H7 (cell line): ENCODE results near the gene CASQ1. TPM values are rescaled to one million over a fixed set of nuclear protein-coding genes. Genes with fewer than 3 reads are reported as not detected.

Experiments
- DNase-seq: peaks from one replicate; pipeline ENCODE4 v3.0.0; 2012
- H3K27me3 ChIP-seq: 2 replicates; pipeline ENCODE4 v1.6.0; 2011; ENCODE audit warnings: mild to moderate bottlenecking, low read length; ENCODE audit not compliant: control insufficient read depth, insufficient read depth
- H3K36me3 ChIP-seq: replicated peaks from 2 replicates; pipeline ENCODE4 v1.5.1; 2011; ENCODE audit warnings: low read length; ENCODE audit not compliant: control insufficient read depth, insufficient read depth
- H3K4me3 ChIP-seq: 2 replicates; pipeline ENCODE4 v1.5.1; 2011; ENCODE audit warnings: low read depth, mild to moderate bottlenecking, control low read depth, low read length, moderate library complexity; ENCODE audit not compliant: insufficient read depth
- total RNA-seq: library from RNA; depleted of rRNA; stranded (reverse); fragments of >200 nt; shearing (Covaris generic); gene quantifications from 2 replicates; pipeline ENCODE4 v1.2.3, GENCODE V29; 2014

Gene CASQ1
- total RNA-seq, 1 experiment from 2014 or later: 4.4 TPM

DNA sequence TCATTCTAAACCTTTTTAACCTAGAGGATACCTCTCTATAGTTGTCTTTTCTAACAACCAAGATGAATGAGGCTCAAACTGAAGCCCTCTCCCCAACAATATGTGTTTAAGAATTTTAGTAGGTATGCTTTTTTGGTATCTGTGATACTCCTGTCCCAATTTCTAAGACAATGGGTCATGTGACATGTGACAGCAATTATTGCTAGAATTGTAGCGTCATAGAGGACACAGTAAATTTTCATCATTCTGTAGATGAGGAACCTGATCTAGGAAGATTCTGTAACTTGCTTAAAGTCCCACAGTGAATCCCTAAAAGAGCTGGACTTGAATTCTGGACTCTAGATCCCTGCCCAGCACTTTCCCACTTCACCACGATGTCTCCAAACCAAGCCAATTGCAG is 11.6 kb upstream of the CASQ1 start:
- Histone ChIP-seq H3K36me3 (no peaks in the 10 kb centered on the region), H3K27me3 (no peaks in the 10 kb centered on the region; the same call in 1 of the 2 replicates), H3K4me3 (no peak overlapping the region)
- no peak for DNase-seq

DNA sequence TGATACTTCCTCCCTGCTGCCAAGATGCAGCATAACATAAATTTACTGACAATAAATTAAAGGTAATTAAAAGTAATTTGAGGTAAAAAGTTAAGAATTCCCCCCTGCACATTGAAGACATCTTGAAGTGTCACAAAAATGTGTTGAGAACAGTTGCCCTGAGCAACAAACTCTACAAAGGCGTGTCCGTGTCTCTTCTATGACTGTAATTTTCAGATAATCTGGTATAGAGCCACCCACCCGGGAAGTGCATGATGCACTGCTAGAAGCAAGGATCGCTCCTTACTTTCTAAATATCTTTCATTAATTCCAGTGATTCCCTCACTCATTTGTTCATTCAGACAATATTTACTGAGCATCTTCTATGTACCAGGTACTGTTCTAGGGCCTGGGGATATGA is 11.0 kb upstream of the CASQ1 start:
- Histone ChIP-seq H3K27me3 (no peaks in the 10 kb centered on the region; the same call in 1 of the 2 replicates), H3K36me3 (no peaks in the 10 kb centered on the region)

DNA sequence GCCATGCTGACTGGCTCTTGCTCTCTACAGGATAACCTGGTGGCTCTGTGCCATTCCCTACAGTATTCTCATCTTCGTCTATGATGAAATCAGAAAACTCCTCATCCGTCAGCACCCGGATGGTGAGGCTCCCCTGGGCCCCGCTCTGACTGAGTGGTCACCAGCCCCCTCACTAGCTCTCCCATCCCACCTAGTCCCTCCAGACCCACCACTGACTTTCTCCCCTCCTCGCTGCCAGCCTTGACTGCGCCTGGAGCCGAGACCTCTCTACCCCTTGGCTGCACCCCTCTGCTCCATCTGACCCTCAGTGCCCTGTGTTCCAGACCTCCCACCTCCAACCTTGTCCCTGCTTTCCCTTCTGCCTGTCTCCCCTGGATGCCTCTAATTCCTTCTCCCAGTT is 4.1 kb upstream of the CASQ1 start:
- Histone ChIP-seq H3K4me3 (no peak overlapping the region), H3K27me3 (no peaks in the 10 kb centered on the region; the same call in 1 of the 2 replicates), H3K36me3 (no peaks in the 10 kb centered on the region)
- DNase-seq: no peak

More for the DNA sequence above, 11.0 kb upstream of the CASQ1 start:
- no peak overlapping the region for H3K4me3 ChIP-seq
- no peak for DNase-seq

DNA sequence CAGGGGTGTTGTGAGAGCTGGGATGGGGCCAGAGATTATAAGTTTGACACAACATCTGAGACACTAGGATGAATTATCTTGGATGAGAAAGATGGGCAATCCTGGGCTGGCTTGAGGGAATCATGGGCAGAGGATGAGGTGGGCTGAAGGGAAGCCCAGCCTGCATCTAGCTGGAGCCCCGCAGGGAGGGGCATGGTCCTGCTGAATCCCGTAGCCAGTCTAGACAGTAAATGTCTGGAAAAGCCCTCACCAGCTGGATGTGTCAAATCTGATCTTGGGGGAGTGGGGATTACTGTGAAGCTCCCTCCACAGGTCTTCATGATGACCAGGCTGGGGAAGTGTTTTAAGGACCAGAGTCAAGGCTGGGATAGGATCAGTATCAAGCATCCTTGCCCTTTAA is 3.6 kb upstream of the CASQ1 start:
- Histone ChIP-seq H3K36me3 (no peaks in the 10 kb centered on the region), H3K4me3 (no peak overlapping the region), H3K27me3 (no peaks in the 10 kb centered on the region; the same call in 1 of the 2 replicates)
- DNase-seq: no peak

DNA sequence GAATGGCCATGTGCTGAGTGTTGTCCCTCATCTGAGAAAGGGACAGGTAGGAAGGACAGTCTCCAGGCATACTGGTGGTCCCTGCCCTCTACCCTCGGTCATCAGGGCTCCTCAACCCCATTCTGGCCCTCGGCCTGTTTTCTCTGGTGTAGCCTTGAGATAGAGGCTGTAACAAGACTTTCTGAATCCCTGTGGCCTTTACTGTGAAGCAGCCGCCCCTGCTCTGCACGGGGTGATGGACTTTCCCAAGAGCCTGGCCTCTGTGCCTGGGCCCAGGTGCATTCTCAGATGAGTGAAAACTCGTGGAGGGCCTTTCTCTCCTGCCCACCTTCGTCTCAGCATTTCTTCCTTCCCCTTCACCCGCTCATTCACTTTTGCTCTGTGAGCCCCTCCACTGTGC is 3.0 kb upstream of the CASQ1 start:
- no peaks in the 10 kb centered on the region; the same call in 1 of the 2 replicates for H3K27me3 ChIP-seq
- no peak for DNase-seq
- no peak overlapping the region for H3K4me3 ChIP-seq
- no peaks in the 10 kb centered on the region for H3K36me3 ChIP-seq

DNA sequence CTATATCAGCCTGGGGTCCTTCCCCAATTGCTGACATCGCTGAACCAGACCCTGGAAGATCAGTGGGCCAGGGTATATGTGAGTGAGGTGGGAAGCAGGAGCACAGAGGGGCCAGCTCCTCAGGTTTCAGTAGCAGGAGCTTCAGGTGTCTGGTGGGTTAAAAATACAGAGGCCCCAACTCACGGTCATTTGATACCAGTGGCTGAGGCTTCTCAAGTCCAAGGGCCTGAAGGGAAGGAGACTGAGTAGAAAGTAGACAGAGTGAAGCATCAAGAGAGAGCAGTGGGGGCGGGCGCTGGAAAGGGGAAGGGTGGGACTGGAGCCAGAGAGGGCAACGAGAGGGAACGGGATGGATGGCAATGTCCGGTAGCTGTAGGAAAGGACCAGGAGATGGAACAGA is 2.0 kb upstream of the CASQ1 start:
- H3K4me3 ChIP-seq: no peak overlapping the region
- H3K27me3 ChIP-seq: no peaks in the 10 kb centered on the region; the same call in 1 of the 2 replicates
- no peak for DNase-seq
- H3K36me3 ChIP-seq: no peaks in the 10 kb centered on the region

DNA sequence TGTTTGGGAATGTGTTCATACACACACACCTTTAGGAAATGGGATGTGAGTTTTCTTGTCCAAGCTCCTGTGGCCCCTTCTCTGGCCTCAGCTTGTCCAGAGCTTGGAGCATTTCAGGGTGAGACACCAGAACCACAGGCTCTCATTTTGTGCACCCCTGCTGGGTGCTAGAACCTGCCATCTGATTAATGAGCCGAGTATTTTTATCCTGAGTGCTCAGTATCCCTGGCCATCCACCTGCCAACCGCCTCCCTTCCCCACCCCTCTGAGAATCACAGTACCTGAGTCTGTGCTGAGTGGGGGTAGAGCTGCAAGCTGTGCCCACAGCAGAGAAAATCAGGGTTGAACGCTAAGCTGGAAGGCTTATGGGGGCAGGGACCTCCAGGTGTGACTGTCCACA is 1.4 kb downstream of the CASQ1 start:
- no peak overlapping the region for H3K4me3 ChIP-seq
- DNase-seq: no peak
- no peaks in the 10 kb centered on the region for H3K36me3 ChIP-seq
- H3K27me3 ChIP-seq: no peaks in the 10 kb centered on the region; the same call in 1 of the 2 replicates

DNA sequence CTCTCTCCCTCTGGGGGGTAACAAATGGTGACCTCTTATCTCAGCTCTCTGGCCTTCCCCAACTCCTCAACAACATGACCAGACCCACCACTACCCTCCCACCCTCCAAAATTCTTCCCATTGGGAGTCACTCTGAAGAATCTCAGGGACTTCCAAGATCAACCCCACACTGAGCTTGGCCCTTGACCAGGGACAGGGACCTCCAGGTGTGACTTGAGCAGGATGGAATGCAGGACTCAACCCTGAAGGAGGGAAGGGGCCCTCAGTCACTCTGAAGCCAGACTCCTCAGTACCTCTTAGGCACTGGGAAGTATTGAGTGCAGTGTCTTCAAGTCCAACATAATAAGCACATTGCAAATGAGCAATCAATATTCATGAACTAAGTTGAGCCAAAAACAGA is 1.9 kb downstream of the CASQ1 start:
- DNase-seq: peak; percentile 15
- no peaks in the 10 kb centered on the region for H3K36me3 ChIP-seq
- no peak overlapping the region for H3K4me3 ChIP-seq
- H3K27me3 ChIP-seq: no peaks in the 10 kb centered on the region; the same call in 1 of the 2 replicates

DNA sequence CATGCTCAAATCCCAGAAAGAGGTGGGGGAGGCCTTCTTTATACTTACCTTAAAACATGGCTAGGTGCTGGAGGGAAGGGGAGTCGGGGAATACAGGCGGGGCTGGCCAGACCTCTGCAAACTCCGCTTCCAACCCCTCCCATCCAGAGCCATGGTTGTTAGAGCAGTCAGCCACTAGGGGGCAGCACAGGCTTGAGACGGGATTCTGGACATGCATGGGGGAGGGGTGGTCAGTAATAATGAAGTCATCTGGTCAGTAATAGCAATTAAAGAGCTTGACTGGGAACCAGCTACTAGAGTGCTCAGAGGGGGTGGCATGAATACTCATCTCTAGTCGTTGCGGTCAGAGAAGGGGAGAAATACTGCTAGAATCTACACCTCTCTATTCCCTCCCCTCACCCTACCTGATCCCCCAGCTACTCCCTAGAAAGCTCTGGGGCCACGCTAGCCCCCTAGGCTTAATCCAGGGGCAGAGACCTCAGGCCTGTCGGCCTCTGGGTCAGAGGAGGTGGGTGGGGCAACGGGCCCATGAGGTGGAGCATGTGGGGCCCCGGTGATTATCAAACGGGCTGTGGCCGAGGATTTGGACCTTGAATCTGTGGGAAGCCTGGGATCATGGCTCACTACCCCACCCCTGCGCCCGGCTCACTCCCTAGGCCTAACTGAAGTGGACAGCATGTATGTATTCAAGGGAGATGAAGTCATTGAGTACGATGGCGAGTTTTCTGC is 2.9 kb downstream of the CASQ1 start:
- H3K36me3 ChIP-seq: no peaks in the 10 kb centered on the region
- H3K4me3 ChIP-seq: no peak overlapping the region
- no peaks in the 10 kb centered on the region; the same call in 1 of the 2 replicates for H3K27me3 ChIP-seq
- DNase-seq: peak; percentile 91

DNA sequence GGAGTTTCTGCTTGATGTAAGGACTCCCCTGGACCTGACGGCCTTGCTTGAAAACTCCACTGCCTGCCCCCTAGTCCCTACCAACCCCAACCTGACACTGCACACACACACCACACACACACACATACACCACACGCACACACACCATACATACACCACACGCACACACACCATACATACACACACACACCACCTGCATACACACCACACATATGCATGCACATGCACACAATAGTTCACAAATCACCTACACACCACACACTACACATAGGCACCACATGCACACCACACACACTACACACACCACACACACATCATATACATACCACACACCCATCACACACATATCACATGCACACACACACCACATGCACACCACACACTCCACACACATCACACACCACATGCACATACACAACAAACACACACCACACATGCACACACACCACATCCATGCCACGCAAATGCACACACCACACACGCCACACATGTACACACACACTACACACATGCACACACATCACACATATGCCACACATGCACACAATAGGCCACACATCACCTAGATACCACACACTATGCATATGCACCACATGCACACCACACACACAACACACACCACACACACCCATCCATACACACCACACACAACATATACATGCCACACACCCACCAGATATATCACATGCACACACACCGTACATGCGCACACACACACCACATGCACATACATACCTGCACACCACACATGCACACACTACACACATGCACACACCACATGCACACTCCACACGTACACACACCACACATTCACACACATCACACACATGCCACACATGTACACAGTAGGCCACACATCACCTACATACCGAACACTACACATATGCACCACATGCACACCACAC is 3.7 kb downstream of the CASQ1 start:
- Histone ChIP-seq H3K4me3 (no peak overlapping the region), H3K36me3 (no peaks in the 10 kb centered on the region), H3K27me3 (no peaks in the 10 kb centered on the region; the same call in 1 of the 2 replicates)
- no peak for DNase-seq

DNA sequence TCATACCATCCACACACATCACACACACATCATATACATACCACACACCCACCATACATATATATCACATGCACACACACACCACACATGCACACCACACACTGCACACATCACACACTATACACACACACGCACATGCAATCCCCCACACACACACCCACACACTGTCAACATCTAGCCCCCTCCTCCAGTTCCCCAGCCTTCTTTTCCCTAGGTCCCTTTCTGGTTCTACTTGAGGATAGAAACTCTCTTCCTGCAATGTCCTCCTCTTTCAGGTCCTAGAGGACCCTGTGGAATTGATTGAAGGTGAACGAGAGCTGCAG is 4.3 kb downstream of the CASQ1 start:
- Histone ChIP-seq H3K36me3 (no peaks in the 10 kb centered on the region), H3K27me3 (no peaks in the 10 kb centered on the region; the same call in 1 of the 2 replicates), H3K4me3 (no peak overlapping the region)
- DNase-seq: no peak

DNA sequence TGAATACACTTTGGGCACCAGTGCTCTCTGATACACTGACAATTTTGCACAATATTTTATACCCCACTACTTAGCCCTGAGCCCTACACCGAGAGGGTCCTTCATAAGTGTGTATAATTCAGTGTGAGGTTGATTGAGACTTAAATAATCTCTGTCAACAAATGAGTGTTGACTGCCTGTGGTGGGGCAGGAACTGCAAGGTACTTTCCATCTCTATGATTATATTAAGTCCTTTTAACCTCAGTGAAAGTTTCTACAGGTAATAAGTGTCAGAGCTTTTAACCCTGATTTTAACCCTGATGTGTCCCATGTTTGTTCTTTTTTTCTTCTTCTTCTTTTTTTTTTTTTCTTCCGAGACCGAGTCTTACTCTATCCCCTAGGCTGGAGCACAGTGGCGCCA is 5.8 kb downstream of the CASQ1 start:
- Histone ChIP-seq H3K27me3 (no peaks in the 10 kb centered on the region), H3K4me3 (no peak overlapping the region), H3K36me3 (no peaks in the 10 kb centered on the region)
- peak; percentile 1 for DNase-seq

DNA sequence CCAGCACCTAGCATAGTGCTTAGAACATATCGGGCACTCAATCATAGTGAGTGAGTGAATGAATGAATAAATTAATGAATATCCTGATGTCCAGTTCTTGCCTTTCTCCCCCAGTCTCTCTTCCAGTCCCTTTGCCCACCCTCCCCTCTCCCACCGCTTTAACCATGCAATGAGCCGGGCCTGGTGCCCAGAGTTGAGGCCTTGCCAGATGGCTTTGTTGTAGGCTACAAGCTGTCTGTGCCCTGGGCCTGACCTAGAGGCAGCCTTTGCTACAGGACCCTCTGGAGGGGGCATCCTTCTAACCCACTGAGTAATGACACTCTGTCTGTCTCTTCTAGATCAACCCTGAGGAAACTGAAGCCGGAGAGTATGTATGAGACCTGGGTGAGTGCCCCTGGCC is 6.9 kb downstream of the CASQ1 start:
- H3K27me3 ChIP-seq: no peaks in the 10 kb centered on the region
- no peaks in the 10 kb centered on the region for H3K36me3 ChIP-seq
- no peak for DNase-seq
- no peak overlapping the region for H3K4me3 ChIP-seq

DNA sequence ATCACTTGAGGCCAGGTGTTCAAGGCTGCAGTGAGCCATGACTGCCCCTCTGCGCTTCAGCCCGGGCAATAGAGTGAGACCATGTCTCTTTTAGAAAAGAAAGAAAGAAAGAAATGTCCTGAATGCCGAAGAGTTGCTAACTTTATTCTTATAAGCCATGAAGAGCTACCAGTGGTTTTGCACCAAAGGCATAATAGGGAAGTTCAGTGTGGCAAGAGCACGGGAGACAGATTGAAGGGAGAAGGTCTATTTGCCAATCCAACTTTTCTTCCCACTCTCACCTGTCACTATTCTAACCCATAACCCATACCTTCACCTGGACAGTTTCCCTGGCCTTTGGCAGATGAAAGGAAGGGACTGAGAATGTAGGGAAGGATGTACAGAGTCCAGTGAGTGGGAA is 10.4 kb downstream of the CASQ1 start:
- H3K27me3 ChIP-seq: no peaks in the 10 kb centered on the region
- H3K4me3 ChIP-seq: no peak overlapping the region
- no peak for DNase-seq
- no peaks in the 10 kb centered on the region for H3K36me3 ChIP-seq
